Right ventricle myocardium superior (tissue), 1 donor: ENCODE measurements around the gene ANKRD29. TPM values are rescaled to one million over a fixed set of nuclear protein-coding genes. Genes with fewer than 3 reads are reported as not detected.
"Not testable (repeated sequence)": the region's sequence is repeated elsewhere in the genome, so short reads cannot be mapped to it uniquely, and the experiment has no call there.

ENCODE experiments used
- ATAC-seq: fragments of 200-7000 bp; cut with Tn5 transposase; one replicate; pipeline ENCODE4 v1.9.1; 2020; ENCODE audit warnings: mild to moderate bottlenecking; ENCODE audit not compliant: poor library complexity
- DNase-seq: peaks from one replicate; pipeline ENCODE4 v3.0.0-alpha.2; 2020
- intact Hi-C: fragments of 100-400 bp; cut with DNase I; formaldehyde crosslinking; loops from one replicate; pipeline ENCODE4 v1.11.2; 2022
- total RNA-seq: library from RNA; stranded (reverse); fragmentation: NEBNext Ultra II Directional; extraction: Animal tissue kit (Norgen Biotek cat#: 25700); gene quantifications from one replicate; pipeline ENCODE4 v1.2.1, GENCODE V29; 2021
- donor health status: DM: no; HTN: yes; CAD: no; lungs with severe emphysema.

The ANKRD29 gene
- total RNA-seq, 1 donor from 2014 or later: 7.0 TPM

DNA sequence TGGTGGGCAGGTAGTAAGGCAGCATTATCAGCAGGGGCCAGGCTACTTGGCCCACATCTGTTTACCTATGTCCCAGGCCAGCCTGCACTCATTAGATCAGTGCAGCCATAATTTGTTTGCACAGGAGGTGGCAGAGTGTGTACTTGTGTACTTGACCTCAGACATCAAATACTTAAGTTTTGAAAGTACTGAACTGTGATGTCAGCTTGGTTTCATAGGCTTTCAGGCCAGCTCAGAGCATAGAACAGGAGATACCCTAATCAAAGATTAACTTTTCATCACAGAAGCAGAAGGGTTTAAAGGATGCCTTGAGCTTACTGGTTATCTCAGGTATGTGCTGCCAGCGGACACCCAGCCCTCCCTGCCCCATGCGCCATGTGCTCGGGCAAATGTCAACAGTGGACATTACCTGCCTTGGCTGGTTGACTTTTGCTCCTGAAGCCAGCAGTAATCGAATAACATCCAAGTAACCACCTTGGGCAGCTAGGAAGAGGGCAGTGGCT, 33.2 kb downstream of the ANKRD29 start:
- ATAC-seq (no peak), DNase-seq (no peak)
- intact Hi-C loops: no loop called here

DNA sequence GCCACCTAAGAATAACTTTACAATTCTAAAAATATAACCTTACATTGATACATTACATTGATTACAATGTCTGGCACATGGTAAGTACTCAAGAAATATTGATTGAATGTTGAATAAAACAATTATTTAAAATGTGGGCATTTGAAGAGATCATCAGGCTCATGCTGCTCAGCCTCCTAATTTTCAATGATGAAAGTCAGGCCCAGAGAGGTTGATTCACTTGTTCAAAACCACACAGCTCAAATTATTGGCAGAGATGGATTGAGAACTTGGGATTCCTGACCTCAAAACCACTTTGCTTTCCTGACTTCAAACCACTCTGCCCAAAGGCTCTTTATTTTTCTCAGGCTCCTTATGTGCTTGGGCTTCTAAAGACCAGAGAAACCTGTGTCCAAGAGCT, 34.7 kb downstream of the ANKRD29 start:
- no peak for DNase-seq
- no peak for ATAC-seq
- intact Hi-C loops: no loop called here

DNA sequence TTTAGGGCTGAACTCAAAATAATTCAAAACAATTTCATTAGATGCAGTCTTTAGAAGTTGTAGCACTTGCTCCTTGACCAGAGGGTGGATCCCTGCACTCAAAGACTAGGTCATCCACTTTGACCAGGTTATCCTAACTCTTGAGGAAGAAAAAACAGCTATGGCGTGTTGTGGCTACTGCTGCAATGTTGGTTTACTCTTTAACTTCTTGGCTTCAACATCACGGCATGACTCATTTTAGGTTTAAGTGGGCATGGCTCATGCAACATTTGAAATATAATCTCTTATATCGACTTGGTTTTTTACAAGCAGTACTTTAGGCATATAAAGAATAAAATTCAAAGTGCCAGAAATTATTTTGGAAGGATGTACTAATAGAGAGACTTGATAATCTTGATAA, 35.4 kb downstream of the ANKRD29 start:
- DNase-seq (no peak), ATAC-seq (no peak)
- intact Hi-C loops: no loop called here

DNA sequence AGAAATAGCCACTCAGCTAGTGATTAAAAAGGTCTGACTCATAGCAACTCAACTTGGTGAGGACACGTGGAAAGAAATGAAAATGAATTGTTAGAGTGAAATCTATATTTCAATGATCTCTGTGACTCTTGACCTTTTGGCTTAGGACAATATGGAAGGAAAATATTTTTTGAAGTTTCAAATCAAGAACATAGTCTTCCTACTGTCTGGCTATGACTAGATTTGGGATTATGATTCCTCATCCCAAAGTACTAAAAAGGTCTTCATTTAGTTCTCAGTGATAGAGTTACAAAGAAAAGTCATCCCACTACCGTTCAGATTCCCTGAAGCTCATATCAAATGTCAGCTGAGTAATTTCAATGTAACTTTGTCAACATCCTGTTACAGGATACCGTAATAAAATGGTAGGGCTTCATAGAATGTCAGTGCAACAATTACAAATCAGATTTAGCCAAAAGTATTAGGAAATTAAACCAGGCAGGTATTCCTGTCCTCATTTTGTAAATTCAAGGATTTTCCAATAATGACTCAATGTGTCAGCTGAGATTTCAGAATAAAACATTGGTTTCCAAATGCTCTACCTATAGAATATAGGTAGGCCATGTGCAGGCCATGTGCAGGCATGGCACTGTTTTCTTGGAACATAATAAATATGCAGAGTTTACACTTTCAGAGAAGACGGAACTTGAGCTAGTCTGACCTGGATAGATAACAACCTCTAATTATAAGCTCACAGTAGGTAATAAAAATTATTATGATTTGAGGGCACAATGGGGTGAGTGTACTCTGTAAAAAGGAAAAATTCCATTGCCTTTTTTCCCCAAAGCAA, 36.0 kb downstream of the ANKRD29 start:
- no peak for DNase-seq
- ATAC-seq: no peak
- intact Hi-C loops: no loop called here

DNA sequence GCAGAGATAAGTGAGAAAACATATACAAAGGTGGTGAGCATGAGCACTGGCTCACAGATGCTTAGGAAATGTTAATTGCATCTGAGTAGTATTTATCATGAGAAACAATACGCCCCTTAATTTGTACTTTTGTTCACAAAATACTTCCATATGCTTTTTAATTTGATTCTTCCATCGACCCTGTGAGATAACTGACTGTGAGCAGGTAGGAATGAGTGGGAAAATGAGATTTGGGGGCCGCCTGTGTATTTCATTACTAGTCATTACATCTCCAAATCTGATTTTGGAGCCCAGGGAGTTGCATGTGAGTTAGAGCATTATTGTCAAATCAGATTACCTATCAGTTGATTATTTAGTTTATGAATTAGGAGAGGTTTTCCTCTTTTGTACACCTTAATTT, 39.7 kb downstream of the ANKRD29 start:
- DNase-seq: no peak
- ATAC-seq: no peak
- intact Hi-C loops: loop anchor here (5.0 kb wide), 2 partner anchors 79 to 189 kb away; no protein-coding TSS in a partner anchor

DNA sequence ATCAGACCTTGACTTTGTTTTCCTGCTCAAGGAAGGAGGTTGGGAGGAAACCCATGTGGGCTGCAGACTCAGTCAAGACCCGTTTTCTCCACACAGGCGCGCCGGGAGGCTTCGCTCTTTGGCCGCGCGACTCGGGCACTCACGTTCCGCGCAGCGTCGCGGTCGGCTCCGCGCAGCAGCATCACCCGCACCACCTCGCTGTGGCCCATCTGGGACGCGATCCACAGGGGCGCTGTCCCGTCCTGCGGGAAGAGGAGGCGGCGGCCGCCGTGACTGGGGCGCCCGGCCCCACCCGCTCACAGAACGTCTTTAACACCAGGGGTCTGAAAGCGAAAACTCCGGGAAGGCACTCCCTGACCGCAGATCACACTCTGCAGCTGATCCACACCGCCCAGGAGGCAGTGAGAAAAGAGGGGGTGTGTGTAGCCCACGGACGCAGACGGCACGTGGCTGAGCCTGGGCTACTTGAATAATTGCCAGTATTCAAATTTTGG, 43.3 kb downstream of the ANKRD29 start:
- DNase-seq (peak; percentile 59), ATAC-seq (peak; percentile 79)
- intact Hi-C loops: no loop called here

DNA sequence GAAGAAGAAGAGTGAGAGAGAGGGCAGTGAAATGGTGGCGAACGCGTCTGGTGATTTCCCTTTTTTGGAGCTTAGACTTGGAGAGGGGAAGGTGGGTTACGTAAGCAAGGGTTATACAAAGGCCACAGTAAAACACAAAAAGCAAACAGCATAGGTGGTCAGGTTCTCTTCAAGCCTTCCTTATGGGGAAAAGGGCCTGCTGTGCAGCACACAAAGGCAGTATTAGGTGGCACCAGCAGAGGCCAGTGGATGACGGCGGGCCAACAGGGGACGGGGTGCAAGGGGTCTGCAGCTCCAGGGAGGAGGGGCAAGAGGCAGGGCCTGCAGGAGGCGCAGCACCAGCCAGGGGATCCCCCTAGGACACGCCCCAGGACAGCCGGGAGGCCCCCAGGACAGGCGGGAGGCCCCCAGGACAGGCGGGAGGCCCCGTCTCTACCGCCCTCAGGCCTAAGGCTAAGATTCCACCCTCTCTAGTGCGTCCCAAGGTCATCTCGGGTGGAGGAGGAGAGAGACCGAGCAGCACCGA, 43.8 kb downstream of the ANKRD29 start:
- intact Hi-C loops: no loop called here
- DNase-seq: no peak
- ATAC-seq: peak; percentile 69

DNA sequence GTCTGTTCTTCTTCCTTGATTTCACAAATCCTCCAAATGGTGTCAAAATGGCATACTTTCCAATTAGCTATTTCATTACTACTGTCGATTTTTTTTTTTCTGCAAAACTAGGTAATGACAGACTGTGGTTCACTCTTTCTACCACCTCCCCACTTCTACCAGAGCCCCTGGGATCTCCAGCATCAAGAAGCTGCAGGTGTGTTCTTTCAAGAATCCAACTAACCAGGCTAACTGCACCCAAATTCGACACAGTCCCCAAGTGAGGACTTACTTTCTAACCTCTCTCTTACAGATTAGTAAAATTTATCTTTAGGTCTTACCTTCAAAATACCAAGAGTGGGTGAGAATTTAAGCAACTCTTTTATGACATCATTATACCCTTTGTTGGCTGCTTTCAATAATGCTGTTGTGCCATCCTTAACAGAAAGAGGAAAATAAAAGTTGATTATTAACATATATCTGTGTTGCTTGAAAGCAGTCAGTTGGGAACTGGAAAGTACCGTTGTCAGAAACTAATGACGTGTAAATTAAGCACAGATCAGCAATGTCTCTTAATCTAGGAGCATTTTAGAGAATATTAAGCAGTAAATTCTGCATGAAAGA, 45.2 kb downstream of the ANKRD29 start:
- ATAC-seq: no peak
- intact Hi-C loops: no loop called here
- DNase-seq: no peak

DNA sequence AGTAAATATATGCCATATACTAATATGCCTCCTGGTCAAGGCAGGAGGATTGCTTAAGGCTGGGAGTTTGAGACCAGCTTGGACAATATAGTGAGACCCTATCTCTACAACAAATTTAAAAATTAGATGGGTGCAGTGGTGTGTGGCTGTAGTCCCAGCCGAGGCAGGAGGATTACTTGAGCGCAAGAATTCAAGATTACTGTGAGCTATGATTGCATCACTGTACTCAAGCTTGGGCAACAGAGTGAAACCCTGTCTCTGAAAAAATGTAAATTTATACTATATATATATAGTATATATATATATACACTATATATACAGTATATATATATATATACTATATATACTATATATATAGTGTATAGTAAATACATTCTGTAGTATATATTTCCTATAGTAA, 46.5 kb downstream of the ANKRD29 start:
- DNase-seq (no peak), ATAC-seq (no peak)
- intact Hi-C loops: no loop called here

DNA sequence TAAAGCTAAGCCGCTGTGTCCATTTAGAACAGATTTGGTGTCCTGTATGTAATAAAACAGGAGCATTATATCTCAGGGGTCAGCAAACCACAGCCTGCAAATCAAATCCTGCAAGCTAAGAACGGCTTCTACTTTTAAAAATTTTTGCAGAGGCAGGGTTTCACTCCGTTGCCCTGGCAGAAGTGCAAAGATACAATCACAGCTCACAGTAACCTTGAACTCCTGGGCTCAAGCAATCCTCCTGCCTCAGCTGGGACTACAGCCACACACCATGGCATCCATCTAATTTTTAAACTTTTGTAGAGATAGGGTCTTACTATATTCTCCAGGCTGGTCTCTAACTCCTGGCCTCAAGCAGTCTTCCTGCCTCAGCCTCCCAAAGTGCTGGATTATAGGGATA, 47.8 kb downstream of the ANKRD29 start:
- intact Hi-C loops: no loop called here
- DNase-seq (no peak), ATAC-seq (no peak)

DNA sequence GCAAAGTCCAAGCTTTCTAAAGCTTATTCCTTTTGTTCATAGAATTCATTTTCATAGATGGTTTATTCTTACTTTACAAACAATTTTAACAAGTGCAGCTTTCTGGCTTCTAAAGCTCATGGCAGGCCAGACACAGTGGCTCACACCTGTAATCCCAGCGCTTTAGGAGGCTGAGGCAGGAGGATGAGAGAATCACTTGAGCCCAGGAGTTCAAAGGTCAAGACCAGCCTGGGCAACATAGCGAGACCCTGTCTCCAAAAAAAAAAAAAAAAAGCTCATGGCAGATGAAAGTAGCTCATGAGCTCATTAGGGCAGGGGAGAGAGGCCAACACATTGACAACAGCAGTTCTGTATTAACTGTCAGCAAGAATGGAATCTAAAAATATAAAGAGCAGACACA, 48.3 kb downstream of the ANKRD29 start:
- intact Hi-C loops: no loop called here
- no peak for DNase-seq
- no peak for ATAC-seq

DNA sequence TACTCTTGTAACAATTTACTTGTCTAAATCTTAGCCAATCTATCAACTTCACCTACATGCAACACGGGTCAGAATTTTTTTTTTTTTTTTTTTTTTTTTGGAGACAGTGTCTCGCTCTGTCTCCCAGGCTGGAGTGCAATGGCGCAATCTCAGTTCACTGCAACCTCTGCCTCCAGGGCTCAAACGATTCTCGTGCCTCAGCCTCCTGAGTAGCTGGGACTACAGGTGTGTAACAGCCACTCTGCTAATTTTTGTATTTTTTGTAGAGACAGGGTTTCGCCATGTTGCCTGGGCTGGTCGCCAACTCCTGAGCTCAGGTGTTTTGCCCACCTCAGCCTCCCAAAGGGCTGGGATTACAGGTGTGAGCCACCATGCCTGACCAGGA, 49.6 kb downstream of the ANKRD29 start:
- intact Hi-C loops, ATAC-seq, DNase-seq: not testable (repeated sequence)

DNA sequence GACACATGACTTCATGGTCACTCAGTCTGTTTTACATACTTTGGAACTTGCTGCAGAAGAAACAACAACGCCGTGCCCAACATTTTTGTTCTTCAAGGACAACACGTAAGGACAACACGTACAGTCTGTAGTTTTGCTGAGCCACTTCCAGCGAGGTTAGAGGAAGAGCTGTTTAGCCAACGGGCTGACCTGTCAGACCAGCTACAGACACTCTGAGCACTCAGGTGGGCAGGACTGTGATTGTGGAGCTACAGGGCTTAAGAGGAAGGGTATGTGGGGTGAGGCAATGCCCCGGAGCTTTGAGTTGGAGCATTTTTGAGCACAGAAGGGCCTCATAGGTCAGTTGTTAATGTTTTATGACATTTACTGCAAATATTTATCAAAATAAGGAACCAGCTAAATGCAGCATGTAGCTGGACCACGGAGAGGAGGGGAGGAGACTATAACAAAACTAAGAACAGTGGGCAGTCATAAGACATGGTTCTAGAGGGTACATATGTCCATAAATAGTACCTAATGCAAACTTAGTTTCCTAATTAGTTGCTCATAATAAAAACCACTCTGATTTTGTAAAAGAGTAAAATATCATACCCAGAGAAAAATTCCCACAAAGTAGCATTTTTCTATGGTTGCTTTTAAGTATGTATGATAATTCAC, 50.1 kb downstream of the ANKRD29 start:
- intact Hi-C loops: no loop called here
- DNase-seq: no peak
- ATAC-seq: no peak

DNA sequence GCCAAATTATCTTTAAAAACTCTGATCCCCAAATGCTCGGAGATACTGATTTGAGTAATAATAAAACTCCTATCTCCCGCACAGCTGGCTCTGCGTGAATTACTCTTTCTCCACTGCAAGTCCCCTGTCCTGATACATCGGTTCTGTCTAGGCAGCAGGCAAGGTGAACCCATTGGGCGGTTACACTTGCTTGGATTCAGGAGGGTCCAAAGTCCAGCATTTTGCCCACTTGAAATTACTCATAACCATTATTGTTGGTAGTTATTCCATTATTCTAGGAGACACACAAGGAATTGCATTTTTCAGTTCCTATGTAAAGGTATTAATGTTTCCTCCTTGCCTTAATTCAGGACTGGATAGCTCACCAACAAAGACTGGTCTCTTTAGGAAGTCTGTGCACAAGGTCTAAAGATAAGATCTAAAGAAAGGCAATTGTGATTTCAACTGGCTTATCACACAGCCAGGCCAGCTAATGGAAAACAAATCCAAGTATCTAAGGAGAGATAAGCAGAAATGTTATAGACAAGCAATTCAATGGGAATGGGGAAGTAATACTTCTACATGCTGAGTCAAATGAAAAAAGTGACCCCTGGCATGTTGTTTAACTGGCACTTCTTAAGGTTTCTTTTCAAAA, 53.2 kb downstream of the ANKRD29 start:
- DNase-seq (no peak), ATAC-seq (no peak)
- intact Hi-C loops: no loop called here

DNA sequence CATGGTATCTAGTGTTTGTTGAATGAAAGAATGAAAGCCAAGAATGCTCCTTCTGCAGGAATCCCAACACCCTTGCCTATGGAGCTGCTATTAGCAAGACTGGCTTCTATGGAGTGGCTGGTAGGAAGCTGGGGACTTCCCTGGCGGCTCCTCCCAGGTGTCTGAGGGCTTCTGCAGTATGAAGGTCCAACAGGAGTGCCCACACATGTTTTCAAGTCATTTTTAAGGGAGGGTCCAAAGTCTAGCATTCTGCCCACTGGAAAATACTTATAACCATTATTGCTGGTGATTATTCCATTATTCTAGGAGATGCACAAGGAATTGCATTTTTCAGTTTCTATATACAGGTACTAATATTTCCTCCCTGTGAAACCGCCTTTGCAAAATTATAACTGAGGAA, 54.5 kb downstream of the ANKRD29 start:
- intact Hi-C loops: no loop called here
- DNase-seq (no peak), ATAC-seq (no peak)

DNA sequence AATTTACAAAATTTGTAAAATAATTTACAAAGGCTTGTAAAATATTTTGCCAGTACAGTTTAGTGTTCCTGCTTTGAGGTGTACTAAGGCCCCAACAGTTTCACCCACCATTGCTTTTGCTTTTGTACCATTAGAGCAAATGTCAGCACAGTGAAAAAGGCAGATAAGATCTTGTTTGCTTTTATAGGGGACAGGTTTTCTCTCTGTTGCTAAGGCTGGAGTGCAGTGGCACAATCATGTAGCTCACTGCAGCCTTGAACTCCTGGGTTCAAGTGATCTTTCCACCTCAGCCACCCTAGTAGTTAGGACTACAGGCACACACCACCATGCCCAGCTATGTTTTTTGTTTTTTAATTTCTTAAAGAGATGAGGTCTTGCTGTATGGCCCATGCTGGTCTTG, 56.8 kb downstream of the ANKRD29 start:
- intact Hi-C loops: no loop called here
- ATAC-seq (no peak), DNase-seq (no peak)

DNA sequence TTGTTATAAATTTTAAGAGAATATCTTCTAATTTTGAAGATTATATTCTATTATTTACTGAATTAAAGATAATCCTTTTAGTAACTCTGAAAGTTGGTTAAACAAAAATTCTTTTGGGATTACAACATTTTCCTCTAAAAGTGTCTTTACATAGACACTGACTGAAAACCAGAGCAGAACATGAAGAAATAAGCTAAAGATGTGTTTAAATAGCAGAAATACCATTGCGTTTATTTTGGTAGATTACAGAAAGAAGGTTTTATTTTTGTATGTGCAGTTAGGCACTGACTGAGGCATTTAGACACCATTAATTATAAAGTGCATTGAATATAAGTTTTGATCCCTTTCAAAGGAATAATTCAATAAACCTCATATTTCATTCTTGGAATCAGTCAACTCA, 62.9 kb downstream of the ANKRD29 start:
- no peak for DNase-seq
- ATAC-seq: no peak
- intact Hi-C loops: no loop called here

DNA sequence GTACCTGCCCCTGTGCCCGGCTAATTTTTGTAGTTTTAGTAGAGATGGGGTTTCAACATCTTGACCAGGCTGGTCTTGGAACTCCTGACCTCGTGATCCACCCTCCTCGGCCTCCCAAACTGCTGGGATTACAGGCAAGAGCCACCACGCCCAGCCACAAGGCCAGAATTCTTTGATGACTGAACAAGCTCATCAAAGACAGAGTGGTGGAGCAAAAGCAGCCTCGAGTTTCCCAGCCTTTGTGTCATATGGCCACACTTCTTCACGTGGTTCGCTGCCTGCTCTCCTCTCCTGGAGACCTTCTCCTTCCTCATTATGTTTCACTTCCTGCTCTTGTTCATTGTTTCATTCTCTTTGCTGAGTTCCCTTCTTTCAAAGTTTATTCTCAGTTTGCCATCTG, 66.5 kb downstream of the ANKRD29 start:
- no peak for DNase-seq
- ATAC-seq: no peak
- intact Hi-C loops: no loop called here

DNA sequence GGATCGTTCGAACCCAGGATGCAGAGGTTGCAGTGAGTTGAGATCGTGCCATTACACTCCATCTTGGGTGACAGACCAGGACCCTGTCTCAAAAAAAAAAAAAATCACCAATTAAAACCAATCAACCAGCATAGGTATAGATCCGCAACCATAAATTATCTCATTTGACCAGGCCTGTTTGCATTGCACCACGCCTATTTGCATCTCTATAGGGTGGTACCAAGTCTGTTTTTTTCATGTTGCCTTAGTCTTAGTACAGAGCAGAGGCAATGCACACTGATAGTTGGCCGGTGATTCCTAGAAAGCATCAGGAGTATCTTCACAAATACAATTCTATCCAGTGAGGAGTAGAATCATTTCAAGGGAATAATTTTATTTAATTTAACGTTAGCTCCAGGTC, 67.1 kb downstream of the ANKRD29 start:
- intact Hi-C loops: no loop called here
- ATAC-seq (no peak), DNase-seq (no peak)
